Measurements from ENCODE around the gene CC2D2B. TPM values are rescaled to one million over a fixed set of nuclear protein-coding genes. Genes with fewer than 3 reads are reported as not detected.

CC2D2B gene
- polyA plus RNA-seq = under 1 TPM; 0.13 to 0.28 TPM

- no peaks in the 10 kb centered on the region for H3K27me3 ChIP-seq (ENCODE audit: control insufficient read depth in 1 of 2, insufficient read depth in 2 of 2, low read length in 2 of 2)
- WGBS, 2 donors = 0% methylated on average over 65 to 69 of the region's 69 CpGs
- no peaks in the 10 kb centered on the region for H3K4me1 ChIP-seq (ENCODE audit: control insufficient read depth in 2 of 2, insufficient read depth in 2 of 2, low read length in 1 of 2)
- H3K27ac ChIP-seq (ENCODE audit: low read depth in 2 of 2, low read length in 1 of 2) = peak within 1 kb of the TSS; percentile 75 to 85
- H3K9me3 ChIP-seq (ENCODE audit: control insufficient read depth in 2 of 2, insufficient read depth in 1 of 2, low read depth in 1 of 2, low read length in 1 of 2) = no peaks in the 10 kb centered on the region
- H3K4me3 ChIP-seq (ENCODE audit: low read depth in 1 of 2, low read length in 2 of 2) = peak within 1 kb of the TSS; percentile 62 to 76
- H3K36me3 ChIP-seq (ENCODE audit: control insufficient read depth in 2 of 2, insufficient read depth in 2 of 2, low read length in 1 of 2) = peaks cover 0 to 6% of the 10 kb centered on the region in 2 donors
Measured at GRCh38 chr10:95907456-95908253, at the start of gene CC2D2B. Gene CC2D2B, plus strand, starts transcription at chr10:95907975. Its CDS starts 3,349 bp downstream, at chr10:95911324.

GRCh38 chr10:95860166-95860940 is 47.4 kb upstream of the CC2D2B start:
- Histone ChIP-seq H3K4me3 (ENCODE audit: low read depth in 1 of 2, low read length in 2 of 2) (no peak overlapping the region), H3K9me3 (ENCODE audit: control insufficient read depth in 2 of 2, insufficient read depth in 1 of 2, low read depth in 1 of 2, low read length in 1 of 2) (no peaks in the 10 kb centered on the region), H3K4me1 (ENCODE audit: control insufficient read depth in 2 of 2, insufficient read depth in 2 of 2, low read length in 1 of 2) (no peaks in the 10 kb centered on the region), H3K27ac (ENCODE audit: low read depth in 2 of 2, low read length in 1 of 2) (no peak overlapping the region), H3K36me3 (ENCODE audit: control insufficient read depth in 2 of 2, insufficient read depth in 2 of 2, low read length in 1 of 2) (peaks cover 0 to 6% of the 10 kb centered on the region in 2 donors), H3K27me3 (ENCODE audit: control insufficient read depth in 1 of 2, insufficient read depth in 2 of 2, low read length in 2 of 2) (no peaks in the 10 kb centered on the region)
- 84 to 86% methylated on average over 3 of the region's 3 CpGs for WGBS, 2 donors

- WGBS, 2 donors = 63 to 78% methylated on average over 2 of the region's 2 CpGs
- H3K27me3 ChIP-seq (ENCODE audit: control insufficient read depth in 1 of 2, insufficient read depth in 2 of 2, low read length in 2 of 2) = no peaks in the 10 kb centered on the region
- no peaks in the 10 kb centered on the region for H3K9me3 ChIP-seq (ENCODE audit: control insufficient read depth in 2 of 2, insufficient read depth in 1 of 2, low read depth in 1 of 2, low read length in 1 of 2)
- no peak overlapping the region for H3K27ac ChIP-seq (ENCODE audit: low read depth in 2 of 2, low read length in 1 of 2)
- no peak overlapping the region for H3K4me3 ChIP-seq (ENCODE audit: low read depth in 1 of 2, low read length in 2 of 2)
- peaks cover 0 to 6% of the 10 kb centered on the region in 2 donors for H3K36me3 ChIP-seq (ENCODE audit: control insufficient read depth in 2 of 2, insufficient read depth in 2 of 2, low read length in 1 of 2)
- H3K4me1 ChIP-seq (ENCODE audit: control insufficient read depth in 2 of 2, insufficient read depth in 2 of 2, low read length in 1 of 2) = no peaks in the 10 kb centered on the region
Measured at GRCh38 chr10:95861386-95861785, 46.4 kb upstream of the CC2D2B start.

GRCh38 chr10:95864906-95865813 is 42.6 kb upstream of the CC2D2B start:
- Histone ChIP-seq H3K27me3 (ENCODE audit: control insufficient read depth in 1 of 2, insufficient read depth in 2 of 2, low read length in 2 of 2) (no peaks in the 10 kb centered on the region), H3K36me3 (ENCODE audit: control insufficient read depth in 2 of 2, insufficient read depth in 2 of 2, low read length in 1 of 2) (peaks cover 0 to 6% of the 10 kb centered on the region in 2 donors), H3K4me1 (ENCODE audit: control insufficient read depth in 2 of 2, insufficient read depth in 2 of 2, low read length in 1 of 2) (no peaks in the 10 kb centered on the region), H3K27ac (ENCODE audit: low read depth in 2 of 2, low read length in 1 of 2) (no peak overlapping the region), H3K4me3 (ENCODE audit: low read depth in 1 of 2, low read length in 2 of 2) (no peak overlapping the region), H3K9me3 (ENCODE audit: control insufficient read depth in 2 of 2, insufficient read depth in 1 of 2, low read depth in 1 of 2, low read length in 1 of 2) (no peaks in the 10 kb centered on the region)
- WGBS, 2 donors = 32 to 41% methylated on average over 7 of the region's 7 CpGs

GRCh38 chr10:95865814-95866466 is 41.8 kb upstream of the CC2D2B start:
- no peaks in the 10 kb centered on the region for H3K4me1 ChIP-seq (ENCODE audit: control insufficient read depth in 2 of 2, insufficient read depth in 2 of 2, low read length in 1 of 2)
- no peak overlapping the region for H3K4me3 ChIP-seq (ENCODE audit: low read depth in 1 of 2, low read length in 2 of 2)
- peaks cover 0 to 1% of the 10 kb centered on the region in 2 donors for H3K36me3 ChIP-seq (ENCODE audit: control insufficient read depth in 2 of 2, insufficient read depth in 2 of 2, low read length in 1 of 2)
- no peaks in the 10 kb centered on the region for H3K9me3 ChIP-seq (ENCODE audit: control insufficient read depth in 2 of 2, insufficient read depth in 1 of 2, low read depth in 1 of 2, low read length in 1 of 2)
- H3K27ac ChIP-seq (ENCODE audit: low read depth in 2 of 2, low read length in 1 of 2) = no peak overlapping the region
- 70 to 80% methylated on average over 6 of the region's 6 CpGs for WGBS, 2 donors
- H3K27me3 ChIP-seq (ENCODE audit: control insufficient read depth in 1 of 2, insufficient read depth in 2 of 2, low read length in 2 of 2) = no peaks in the 10 kb centered on the region

- WGBS, 2 donors = 49 to 63% methylated on average over 2 of the region's 2 CpGs
- Histone ChIP-seq H3K36me3 (ENCODE audit: control insufficient read depth in 2 of 2, insufficient read depth in 2 of 2, low read length in 1 of 2) (no peaks in the 10 kb centered on the region), H3K4me1 (ENCODE audit: control insufficient read depth in 2 of 2, insufficient read depth in 2 of 2, low read length in 1 of 2) (no peaks in the 10 kb centered on the region), H3K27me3 (ENCODE audit: control insufficient read depth in 1 of 2, insufficient read depth in 2 of 2, low read length in 2 of 2) (no peaks in the 10 kb centered on the region), H3K4me3 (ENCODE audit: low read depth in 1 of 2, low read length in 2 of 2) (no peak overlapping the region), H3K9me3 (ENCODE audit: control insufficient read depth in 2 of 2, insufficient read depth in 1 of 2, low read depth in 1 of 2, low read length in 1 of 2) (no peaks in the 10 kb centered on the region), H3K27ac (ENCODE audit: low read depth in 2 of 2, low read length in 1 of 2) (no peak overlapping the region)
Measured at GRCh38 chr10:95866467-95866842, 41.3 kb upstream of the CC2D2B start.

- Histone ChIP-seq H3K27me3 (ENCODE audit: control insufficient read depth in 1 of 2, insufficient read depth in 2 of 2, low read length in 2 of 2) (no peaks in the 10 kb centered on the region), H3K9me3 (ENCODE audit: control insufficient read depth in 2 of 2, insufficient read depth in 1 of 2, low read depth in 1 of 2, low read length in 1 of 2) (no peaks in the 10 kb centered on the region), H3K27ac (ENCODE audit: low read depth in 2 of 2, low read length in 1 of 2) (no peak overlapping the region), H3K4me3 (ENCODE audit: low read depth in 1 of 2, low read length in 2 of 2) (no peak overlapping the region), H3K36me3 (ENCODE audit: control insufficient read depth in 2 of 2, insufficient read depth in 2 of 2, low read length in 1 of 2) (no peaks in the 10 kb centered on the region), H3K4me1 (ENCODE audit: control insufficient read depth in 2 of 2, insufficient read depth in 2 of 2, low read length in 1 of 2) (no peaks in the 10 kb centered on the region)
- 85 to 89% methylated on average over 4 of the region's 4 CpGs for WGBS, 2 donors
Measured at GRCh38 chr10:95867866-95868265, 39.9 kb upstream of the CC2D2B start.

- no peaks in the 10 kb centered on the region for H3K4me1 ChIP-seq (ENCODE audit: control insufficient read depth in 2 of 2, insufficient read depth in 2 of 2, low read length in 1 of 2)
- H3K4me3 ChIP-seq (ENCODE audit: low read depth in 1 of 2, low read length in 2 of 2) = no peak overlapping the region
- H3K27me3 ChIP-seq (ENCODE audit: control insufficient read depth in 1 of 2, insufficient read depth in 2 of 2, low read length in 2 of 2) = no peaks in the 10 kb centered on the region
- 49 to 92% methylated on average over 2 of the region's 2 CpGs for WGBS, 2 donors
- peaks cover 0 to 2% of the 10 kb centered on the region in 2 donors for H3K36me3 ChIP-seq (ENCODE audit: control insufficient read depth in 2 of 2, insufficient read depth in 2 of 2, low read length in 1 of 2)
- H3K27ac ChIP-seq (ENCODE audit: low read depth in 2 of 2, low read length in 1 of 2) = no peak overlapping the region
- H3K9me3 ChIP-seq (ENCODE audit: control insufficient read depth in 2 of 2, insufficient read depth in 1 of 2, low read depth in 1 of 2, low read length in 1 of 2) = no peaks in the 10 kb centered on the region
Measured at GRCh38 chr10:95872158-95872711, 35.5 kb upstream of the CC2D2B start.
